HUES64 (cell line): ENCODE results near the gene RPS6KA2.
A peak's percentile ranks its signal among the peaks of the same experiment; 100 is the strongest.

Experiments used
- H3K27ac ChIP-seq: 2 replicates; pipeline ENCODE4 v1.7.0; 2013; ENCODE audit warnings: low read depth, low read length, inconsistent platforms
- H3K27me3 ChIP-seq: 2 replicates; pipeline ENCODE4 v1.6.1; 2013; ENCODE audit warnings: mild to moderate bottlenecking, low read length; ENCODE audit not compliant: insufficient read depth
- H3K36me3 ChIP-seq: 2 replicates; pipeline ENCODE4 v1.6.1; 2013; ENCODE audit warnings: mild to moderate bottlenecking, low read length; ENCODE audit not compliant: insufficient read depth
- H3K4me1 ChIP-seq: 2 replicates; pipeline ENCODE4 v1.6.1; 2013; ENCODE audit warnings: mild to moderate bottlenecking, low read length, moderate library complexity; ENCODE audit not compliant: insufficient read depth
- H3K4me3 ChIP-seq: 2 replicates; pipeline ENCODE4 v1.5.1; 2013; ENCODE audit warnings: mild to moderate bottlenecking, low read length, moderate library complexity
- H3K9ac ChIP-seq: 2 replicates; pipeline ENCODE4 v1.6.1; 2013; ENCODE audit warnings: mild to moderate bottlenecking, low read depth, low read length
- H3K9me3 ChIP-seq: 2 replicates; pipeline ENCODE4 v1.6.1; 2013; ENCODE audit warnings: low read depth, low read length; ENCODE audit not compliant: insufficient read depth
- WGBS: fragments of 150-250, 120-280 bp; methylation state at CpG from one replicate; pipeline ENCODE4 v1.1.7; 2013; ENCODE audit warnings: missing lambda C conversion rate; 5-methylcytosine and 5-hydroxymethylcytosine counted together

The RPS6KA2 gene

GRCh38 chr6:166633732-166634535 lies 6.9 kb upstream of the RPS6KA2 start:
- Histone ChIP-seq H3K4me3 (no peak overlapping the region), H3K36me3 (no peaks in the 10 kb centered on the region), H3K4me1 (peaks cover 10% of the 10 kb centered on the region), H3K9ac (no peak overlapping the region), H3K27me3 (peaks cover 25% of the 10 kb centered on the region), H3K27ac (no peak overlapping the region), H3K9me3 (no peaks in the 10 kb centered on the region)
- WGBS: 90% methylated on average over 26 of the region's 26 CpGs

GRCh38 chr6:166632731-166633130 lies 5.7 kb upstream of the RPS6KA2 start:
- no peak overlapping the region for H3K27ac ChIP-seq
- peaks cover 19% of the 10 kb centered on the region for H3K4me1 ChIP-seq
- H3K27me3 ChIP-seq: peaks cover 34% of the 10 kb centered on the region
- H3K9ac ChIP-seq: no peak overlapping the region
- 93% methylated on average over 11 of the region's 11 CpGs for WGBS
- H3K4me3 ChIP-seq: no peak overlapping the region
- no peaks in the 10 kb centered on the region for H3K36me3 ChIP-seq
- H3K9me3 ChIP-seq: no peaks in the 10 kb centered on the region

- no peak overlapping the region for H3K9ac ChIP-seq
- H3K9me3 ChIP-seq: no peaks in the 10 kb centered on the region
- H3K4me1 ChIP-seq: peaks cover 26% of the 10 kb centered on the region
- no peaks in the 10 kb centered on the region for H3K36me3 ChIP-seq
- 90% methylated on average over 6 of the region's 6 CpGs for WGBS
- H3K27me3 ChIP-seq: peaks cover 48% of the 10 kb centered on the region
- no peak overlapping the region for H3K4me3 ChIP-seq
- no peak overlapping the region for H3K27ac ChIP-seq
These were observed 3.4 kb upstream of the RPS6KA2 start for GRCh38 chr6:166630462-166630861.

- WGBS: 78% methylated on average over 4 of the region's 5 CpGs
- no peak overlapping the region for H3K9ac ChIP-seq
- H3K27me3 ChIP-seq: peaks cover 51% of the 10 kb centered on the region
These were observed 2.6 kb upstream of the RPS6KA2 start for GRCh38 chr6:166629628-166630027.

GRCh38 chr6:166627875-166628801 lies 1.1 kb upstream of the RPS6KA2 start:
- peaks cover 26% of the 10 kb centered on the region for H3K4me1 ChIP-seq
- no peaks in the 10 kb centered on the region for H3K36me3 ChIP-seq
- WGBS: 2% methylated on average over 61 of the region's 61 CpGs
- H3K27me3 ChIP-seq: peaks cover 56% of the 10 kb centered on the region
- peak overlapping the region; percentile 92; the same call in 1 of the 2 replicates for H3K27ac ChIP-seq
- H3K9ac ChIP-seq: peak overlapping the region; percentile 65
- H3K9me3 ChIP-seq: no peaks in the 10 kb centered on the region
- peak overlapping the region; percentile 71 for H3K4me3 ChIP-seq

More at GRCh38 chr6:166629628-166630027, 2.6 kb upstream of the RPS6KA2 start:
- Histone ChIP-seq H3K36me3 (no peaks in the 10 kb centered on the region), H3K9me3 (no peaks in the 10 kb centered on the region), H3K4me1 (peaks cover 26% of the 10 kb centered on the region), H3K27ac (no peak overlapping the region), H3K4me3 (no peak overlapping the region)

GRCh38 chr6:166626177-166627032 lies 646 bp downstream of the RPS6KA2 start:
- Histone ChIP-seq H3K9me3 (no peaks in the 10 kb centered on the region), H3K27me3 (peaks cover 52% of the 10 kb centered on the region), H3K4me1 (peaks cover 33% of the 10 kb centered on the region), H3K36me3 (no peaks in the 10 kb centered on the region), H3K9ac (peak overlapping the region; percentile 73), H3K27ac (no peak overlapping the region; the same call in 1 of the 2 replicates), H3K4me3 (peak overlapping the region; percentile 69)
- 4% methylated on average over 66 of the region's 66 CpGs for WGBS

- peaks cover 43% of the 10 kb centered on the region for H3K4me1 ChIP-seq
- no peak overlapping the region for H3K4me3 ChIP-seq
- H3K9ac ChIP-seq: no peak overlapping the region
- WGBS: 81% methylated on average over 5 of the region's 5 CpGs
- H3K9me3 ChIP-seq: no peaks in the 10 kb centered on the region
- no peak overlapping the region for H3K27ac ChIP-seq
- peaks cover 45% of the 10 kb centered on the region for H3K27me3 ChIP-seq
- H3K36me3 ChIP-seq: no peaks in the 10 kb centered on the region
These were observed 1.7 kb downstream of the RPS6KA2 start for GRCh38 chr6:166625356-166625755.

GRCh38 chr6:166624275-166624674 lies 2.8 kb downstream of the RPS6KA2 start:
- Histone ChIP-seq H3K27ac (no peak overlapping the region), H3K9me3 (no peaks in the 10 kb centered on the region), H3K4me3 (no peak overlapping the region), H3K9ac (no peak overlapping the region), H3K36me3 (no peaks in the 10 kb centered on the region), H3K4me1 (peaks cover 46% of the 10 kb centered on the region), H3K27me3 (peaks cover 34% of the 10 kb centered on the region)
- 94% methylated on average over 4 of the region's 4 CpGs for WGBS

GRCh38 chr6:166623318-166623717 lies 3.7 kb downstream of the RPS6KA2 start:
- Histone ChIP-seq H3K4me1 (peaks cover 41% of the 10 kb centered on the region), H3K27ac (no peak overlapping the region), H3K36me3 (peaks cover 4% of the 10 kb centered on the region; the same call in 1 of the 2 replicates), H3K9ac (no peak overlapping the region), H3K27me3 (peaks cover 25% of the 10 kb centered on the region), H3K9me3 (no peaks in the 10 kb centered on the region), H3K4me3 (no peak overlapping the region)
- WGBS: 94% methylated on average over 5 of the region's 5 CpGs

GRCh38 chr6:166621114-166621540 lies 5.9 kb downstream of the RPS6KA2 start:
- H3K4me1 ChIP-seq: peaks cover 36% of the 10 kb centered on the region
- H3K36me3 ChIP-seq: peaks cover 4% of the 10 kb centered on the region; the same call in 1 of the 2 replicates

More at GRCh38 chr6:166621114-166621540, 5.9 kb downstream of the RPS6KA2 start:
- no peak overlapping the region for H3K27ac ChIP-seq
- no peak overlapping the region for H3K9ac ChIP-seq
- peak overlapping the region; percentile 5; the same call in 1 of the 2 replicates for H3K4me3 ChIP-seq
- no peaks in the 10 kb centered on the region for H3K9me3 ChIP-seq
- H3K27me3 ChIP-seq: peaks cover 15% of the 10 kb centered on the region
- 41% methylated on average over 5 of the region's 6 CpGs for WGBS
